H1 (cell line): ENCODE data around the gene TPPP2. TPM values are rescaled to one million over a fixed set of nuclear protein-coding genes. Genes with fewer than 3 reads are reported as not detected.

Experiments
- CTCF ChIA-PET: fragments of 300-600 bp; sonication (Branson Sonifier 250); formaldehyde crosslinking; loops from one replicate; lab custom pipeline; 2021; ENCODE audit not compliant: partially characterized antibody; lab: Charles Lee
- POLR2A ChIA-PET: fragments of 300-600 bp; sonication (Branson Sonifier 250); formaldehyde crosslinking; loops from one replicate; lab custom pipeline; 2021; ENCODE audit warnings: inconsistent platforms; ENCODE audit not compliant: partially characterized antibody; lab: Charles Lee
- DNase-seq, 2 experiments: peaks; one replicate each; pipeline versions ENCODE4 v3.0.0 to v3.0.0-alpha.2; 2010 to 2022; ENCODE audit warnings: low spot score in 2 of 2, low read depth in 1 of 2, mixed read lengths in 1 of 2
- FAIRE-seq: peaks from 2 replicates; lab custom pipeline; 2011; peaks lifted over from hg19 to GRCh38; lab: Jason Lieb, UNC
- H2AFZ ChIP-seq: 2 replicates; pipeline ENCODE4 v1.8.1; 2012; ENCODE audit warnings: low read length, inconsistent platforms
- H2AK5ac ChIP-seq: 2 replicates; pipeline ENCODE4 v1.6.1; 2013; ENCODE audit warnings: low read depth, low read length
- H2BK120ac ChIP-seq: replicated peaks from 2 replicates; pipeline ENCODE3; 2013; ENCODE audit warnings: low read depth, low read length, inconsistent platforms
- H2BK12ac ChIP-seq: 2 replicates; pipeline ENCODE4 v1.6.1; 2013; ENCODE audit warnings: low read depth, low read length
- H2BK15ac ChIP-seq: 2 replicates; pipeline ENCODE4 v1.6.1; 2013; ENCODE audit warnings: low read length
- H2BK20ac ChIP-seq: 2 replicates; pipeline ENCODE4 v1.6.1; 2013; ENCODE audit warnings: low read length
- H2BK5ac ChIP-seq: 2 replicates; pipeline ENCODE4 v1.6.1; 2013; ENCODE audit warnings: low read depth, low read length
- H3K14ac ChIP-seq: 2 replicates; pipeline ENCODE4 v1.6.1; 2013; ENCODE audit warnings: inconsistent platforms; ENCODE audit not compliant: insufficient read length
- H3K18ac ChIP-seq: 2 replicates; pipeline ENCODE4 v1.6.1; 2013; ENCODE audit warnings: low read length; ENCODE audit errors: extremely low read depth
- H3K23ac ChIP-seq: 2 replicates; pipeline ENCODE4 v1.6.1; 2013; ENCODE audit warnings: inconsistent platforms; ENCODE audit not compliant: insufficient read length
- H3K23me2 ChIP-seq: 2 replicates; pipeline ENCODE4 v1.6.1; 2013; ENCODE audit warnings: low read depth, low read length
- H3K27ac ChIP-seq: 2 replicates; pipeline ENCODE4 v1.6.1; 2011; ENCODE audit warnings: low read depth, low read length, inconsistent platforms
- H3K27me3 ChIP-seq, 4 experiments: replicated peaks in 1 of 4; 1 replicate in 1 of 4; 2 replicates in 3 of 4; pipeline versions ENCODE4 v1.6.1 to v1.8.1; 2011 to 2013; ENCODE audit warnings: low read length in 3 of 4, mild to moderate bottlenecking in 3 of 4, inconsistent platforms in 2 of 4, mixed read lengths in 2 of 4, moderate library complexity in 1 of 4; ENCODE audit not compliant: control insufficient read depth in 3 of 4, insufficient read depth in 3 of 4; ENCODE audit errors: extremely low read depth in 1 of 4
- H3K36me3 ChIP-seq, 4 experiments: 2 replicates each; pipeline versions ENCODE4 v1.6.1 to v1.8.1; 2011 to 2013; ENCODE audit warnings: mild to moderate bottlenecking in 4 of 4, low read length in 3 of 4, moderate library complexity in 2 of 4, control low read depth in 1 of 4, inconsistent platforms in 1 of 4; ENCODE audit not compliant: insufficient read depth in 4 of 4, control insufficient read depth in 2 of 4
- H3K4ac ChIP-seq: replicated peaks from 2 replicates; pipeline ENCODE3; 2013; ENCODE audit warnings: low read length, low read depth, mixed read lengths, inconsistent platforms; ENCODE audit not compliant: insufficient read length
- H3K4me1 ChIP-seq, 4 experiments: replicated peaks in 1 of 4; 1 replicate in 1 of 4; 2 replicates in 3 of 4; pipeline versions ENCODE4 v1.6.1 to v1.8.1; 2011 to 2013; ENCODE audit warnings: low read length in 3 of 4, inconsistent platforms in 2 of 4, mixed read lengths in 1 of 4; ENCODE audit not compliant: insufficient read depth in 4 of 4, control insufficient read depth in 3 of 4
- H3K4me2 ChIP-seq, 2 experiments: 2 replicates each; pipeline versions ENCODE4 v1.6.1 to v1.8.1; 2011 to 2013; ENCODE audit warnings: low read depth in 2 of 2, low read length in 2 of 2, control low read depth in 1 of 2, inconsistent platforms in 1 of 2, mild to moderate bottlenecking in 1 of 2; ENCODE audit not compliant: insufficient read depth in 1 of 2
- H3K4me3 ChIP-seq, 4 experiments: fragments of 200-600, 300-600 bp in 1 of 4; sonication (generic), shearing (Covaris generic), sonication (Bioruptor Twin) in 1 of 4; 2 replicates each; pipeline versions ENCODE4 v1.5.1 to v1.8.1; 2011 to 2016; ENCODE audit warnings: low read length in 4 of 4, low read depth in 3 of 4, control low read depth in 2 of 4, inconsistent platforms in 2 of 4, mild to moderate bottlenecking in 2 of 4, mixed read lengths in 1 of 4, moderate library complexity in 1 of 4; ENCODE audit not compliant: insufficient read depth in 2 of 4; ENCODE audit errors: extremely low read depth in 1 of 4
- H3K56ac ChIP-seq: replicated peaks from 2 replicates; pipeline ENCODE3; 2013; ENCODE audit warnings: low read depth, mild to moderate bottlenecking, mixed read lengths, low read length, inconsistent platforms; ENCODE audit not compliant: insufficient read length
- H3K79me1 ChIP-seq: 2 replicates; pipeline ENCODE4 v1.6.1; 2013; ENCODE audit warnings: low read depth, low read length, control low read depth
- H3K79me2 ChIP-seq, 2 experiments: 2 replicates each; pipeline versions ENCODE4 v1.6.1 to v1.8.1; 2012 to 2013; ENCODE audit warnings: low read length in 2 of 2, mild to moderate bottlenecking in 2 of 2, inconsistent platforms in 1 of 2; ENCODE audit not compliant: insufficient read depth in 2 of 2, control insufficient read depth in 1 of 2
- H3K9ac ChIP-seq, 4 experiments: replicated peaks in 1 of 4; 1 replicate in 1 of 4; 2 replicates in 3 of 4; pipeline versions ENCODE4 v1.6.1 to v1.8.1; 2011 to 2013; ENCODE audit warnings: low read depth in 3 of 4, low read length in 3 of 4, control low read depth in 2 of 4, mild to moderate bottlenecking in 2 of 4, moderate library complexity in 2 of 4, inconsistent platforms in 1 of 4; ENCODE audit errors: extremely low read depth in 1 of 4
- H3K9me3 ChIP-seq, 2 experiments: 2 replicates each; pipeline versions ENCODE4 v1.6.1 to v1.8.1; 2012 to 2013; ENCODE audit warnings: mild to moderate bottlenecking in 2 of 2, moderate library complexity in 2 of 2, control low read depth in 1 of 2, inconsistent platforms in 1 of 2, low read depth in 1 of 2, low read length in 1 of 2, mixed read lengths in 1 of 2; ENCODE audit not compliant: insufficient read depth in 2 of 2
- H4K20me1 ChIP-seq, 2 experiments: replicated peaks in 1 of 2; 2 replicates each; pipeline versions ENCODE3 to v1.8.1; 2011 to 2013; ENCODE audit warnings: inconsistent platforms in 2 of 2, low read length in 2 of 2, mild to moderate bottlenecking in 1 of 2; ENCODE audit not compliant: insufficient read depth in 2 of 2, control insufficient read depth in 1 of 2
- H4K5ac ChIP-seq: 2 replicates; pipeline ENCODE4 v1.6.1; 2013; ENCODE audit warnings: low read length, low read depth, mixed read lengths, inconsistent platforms; ENCODE audit not compliant: insufficient read length
- H4K8ac ChIP-seq: 2 replicates; pipeline ENCODE4 v1.8.0; 2013; ENCODE audit warnings: mild to moderate bottlenecking, moderate library complexity, low read length, inconsistent platforms; ENCODE audit not compliant: insufficient read depth; ENCODE audit errors: extremely low read depth
- H4K91ac ChIP-seq: replicated peaks from 2 replicates; pipeline ENCODE3; 2013; ENCODE audit warnings: low read length, mixed read lengths, inconsistent platforms; ENCODE audit not compliant: insufficient read length
- CEBPB ChIP-seq: IDR thresholded peaks from 2 replicates; pipeline ENCODE4 v1.6.1; 2012; ENCODE audit warnings: low read depth, low read length
- CHD2 ChIP-seq: IDR thresholded peaks from 2 replicates; pipeline ENCODE4 v1.6.1; 2012; ENCODE audit warnings: low read length, improper control_type of control experiment
- EP300 ChIP-seq, 2 experiments: IDR thresholded peaks; 1 replicate in 1 of 2; 2 replicates in 1 of 2; pipeline ENCODE4 v1.6.1; 2011 to 2012; ENCODE audit warnings: low read depth in 2 of 2, low read length in 2 of 2, mild to moderate bottlenecking in 2 of 2, borderline replicate concordance in 1 of 2, inconsistent platforms in 1 of 2, moderate library complexity in 1 of 2
- JUND ChIP-seq: IDR thresholded peaks from 2 replicates; pipeline ENCODE4 v1.6.1; 2011; ENCODE audit warnings: mild to moderate bottlenecking, improper control_type of control experiment, low read length
- KDM1A ChIP-seq: fragments of 200-600, 300-600 bp; sonication (generic); IDR thresholded peaks from 2 replicates; pipeline ENCODE4 v1.7.1; 2016; ENCODE audit warnings: mild to moderate bottlenecking, low read length, borderline replicate concordance
- KDM4A ChIP-seq: IDR thresholded peaks from one replicate; pipeline ENCODE4 v1.7.1; 2012; ENCODE audit warnings: low read depth, mild to moderate bottlenecking, moderate library complexity, low read length, inconsistent platforms; ENCODE audit not compliant: severe bottlenecking
- PHF8 ChIP-seq: fragments of 200-600 bp; sonication (generic); conservative IDR thresholded peaks from 2 replicates; pipeline ENCODE4 v1.7.1; 2012; ENCODE audit warnings: low read depth, mild to moderate bottlenecking, inconsistent platforms, low read length, moderate library complexity
- POU5F1 ChIP-seq: IDR thresholded peaks from 2 replicates; pipeline ENCODE4 v1.6.1; 2011; ENCODE audit warnings: low read depth, mild to moderate bottlenecking, low read length, moderate library complexity
- RAD21 ChIP-seq, 2 experiments: IDR thresholded peaks in 1 of 2; conservative IDR thresholded peaks in 1 of 2; 2 replicates each; pipeline ENCODE4 v1.6.1; 2011; ENCODE audit warnings: low read depth in 2 of 2, low read length in 2 of 2, improper control_type of control experiment in 1 of 2, inconsistent platforms in 1 of 2, mild to moderate bottlenecking in 1 of 2, moderate library complexity in 1 of 2
- RXRA ChIP-seq: IDR thresholded peaks from 2 replicates; pipeline ENCODE4 v1.6.1; 2011; ENCODE audit warnings: low read depth, mild to moderate bottlenecking, low read length, moderate library complexity; ENCODE audit not compliant: insufficient read depth
- SIX5 ChIP-seq: IDR thresholded peaks from 2 replicates; pipeline ENCODE4 v1.6.1; 2011; ENCODE audit warnings: mild to moderate bottlenecking, low read depth, low read length
- SRF ChIP-seq: IDR thresholded peaks from 2 replicates; pipeline ENCODE4 v1.6.1; 2011; ENCODE audit warnings: mild to moderate bottlenecking, low read depth, low read length, moderate library complexity
- SUZ12 ChIP-seq: fragments of 200-600 bp; sonication (generic); IDR thresholded peaks from 2 replicates; pipeline ENCODE4 v1.6.1; 2012; ENCODE audit warnings: mild to moderate bottlenecking, inconsistent platforms, low read length, moderate library complexity, mixed read lengths
- TBP ChIP-seq: IDR thresholded peaks from 2 replicates; pipeline ENCODE4 v1.6.1; 2011; ENCODE audit warnings: low read depth, low read length, improper control_type of control experiment
- WGBS, 2 experiments: shearing (Covaris generic) in 1 of 2; methylation state at CpG; one replicate each; pipeline versions ENCODE4 v1.1.6 to v1.1.7; 2013 to 2015; ENCODE audit warnings: low lambda C conversion rate in 2 of 2, mixed read lengths in 2 of 2, inconsistent platforms in 1 of 2, low coverage in 1 of 2, missing lambda C conversion rate in 1 of 2; ENCODE audit not compliant: insufficient replicate concordance in 2 of 2, insufficient coverage in 1 of 2, insufficient read length in 1 of 2; ENCODE audit errors: extremely low coverage in 1 of 2, missing lambda C conversion rate in 1 of 2; 5-methylcytosine and 5-hydroxymethylcytosine counted together
- polyA plus RNA-seq, 7 experiments: library from polyadenylated mRNA; depleted of rRNA in 3 of 7; stranded (reverse) in 5 of 7; unstranded in 2 of 7; fragments of >200 nt in 5 of 7; fragments of 200-250 nt in 2 of 7; gene quantifications; 1 replicate in 5 of 7; 2 replicates in 1 of 7; 4 replicates in 1 of 7; pipeline versions ENCODE4 v1.2.1 to v1.2.3, GENCODE V29; 2011 to 2013; ENCODE audit warnings: missing spikeins in 2 of 7, mixed read lengths in 2 of 7
- total RNA-seq: library from RNA; stranded (reverse); fragmentation: NEBNext Ultra II Directional; extraction: Animal tissue kit (Norgen Biotek cat#: 25700); gene quantifications from 2 replicates; pipeline ENCODE4 v1.2.1, GENCODE V29; 2021

The TPPP2 gene
- total and polyA plus RNA-seq, 2 of the 8 experiments (the other 6 are each of a cell fraction or from before 2014, with no cell fraction given), result not detected

DNA sequence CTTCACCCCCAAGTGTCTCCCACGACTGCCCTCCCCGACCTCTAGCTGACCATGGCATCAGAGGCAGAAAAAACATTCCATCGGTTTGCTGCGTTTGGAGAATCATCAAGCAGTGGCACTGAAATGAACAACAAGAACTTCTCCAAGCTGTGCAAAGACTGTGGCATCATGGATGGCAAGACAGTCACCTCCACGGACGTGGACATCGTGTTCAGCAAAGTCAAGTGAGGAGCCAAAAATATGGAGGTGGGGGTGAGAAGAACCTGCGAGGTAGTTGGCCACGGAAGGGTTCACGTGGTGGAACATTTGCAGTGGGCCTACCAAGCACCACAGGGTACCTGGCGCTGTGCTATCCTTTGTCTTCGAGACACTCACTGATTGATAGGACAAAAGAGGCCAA is 514 bp downstream of the TPPP2 start:
- Histone ChIP-seq H3K18ac (no peak overlapping the region), H3K4me2 (no peak overlapping the region), H3K79me2 (no peaks in the 10 kb centered on the region), H3K9ac (0 out of 7 replicates have a peak overlapping the region, but pooled peaks of 1 of the 4 experiments have one; percentile 32), H4K8ac (no peak overlapping the region), H2AK5ac (no peak overlapping the region), H3K79me1 (no peaks in the 10 kb centered on the region), H2BK20ac (no peak overlapping the region), H2BK120ac (no peak overlapping the region), H2BK15ac (no peak overlapping the region), H2AFZ (no peak overlapping the region), H4K91ac (no peak overlapping the region), H3K23ac (no peak overlapping the region), H3K14ac (no peak overlapping the region), H3K9me3 (no peaks in the 10 kb centered on the region), H4K20me1 (no peaks in the 10 kb centered on the region), H2BK5ac (no peak overlapping the region), H3K36me3 (no peaks in the 10 kb centered on the region), H4K5ac (no peak overlapping the region), H3K4me3 (no peak overlapping the region), H3K4me1 (peaks cover 4 to 14% (median 6%) of the 10 kb centered on the region in 4 experiments; a peak in 6 of 7 replicates), H3K4ac (no peak overlapping the region), H2BK12ac (no peak overlapping the region), H3K56ac (no peak overlapping the region), H3K27me3 (peaks cover 0 to 5% (median 1%) of the 10 kb centered on the region in 4 experiments; a peak in 3 of 7 replicates), H3K27ac (no peak overlapping the region), H3K23me2 (peaks cover 7% of the 10 kb centered on the region)
- ChIA-PET CTCF (interaction anchor here (1.0 to 8.8 kb wide), 4 partner anchors 9 to 62 kb away, joined by 7 to 152 read pairs (median 8); no protein-coding TSS in a partner anchor), POLR2A (interaction anchor here (1.1 kb wide), 1 partner anchor 10 kb away, joined by 3 read pairs; no protein-coding TSS in a partner anchor)
- WGBS, 2 experiments, result 85% methylated on average over 12 of the region's 12 CpGs; no CpG with 5 or more reads in 1 of the 2 experiments
- FAIRE-seq (no peak), DNase-seq (no peak)
- no peak for TF ChIP-seq SUZ12
- TF ChIP-seq EP300 (IDR thresholded peaks at IDR 0.05; ENCODE audit: borderline replicate concordance in 1 of 2, low read depth in 2 of 2, low read length in 2 of 2), result no peak
- no peak for TF ChIP-seq RAD21 (IDR thresholded peaks at IDR 0.05 in 1 of 2, conservative IDR thresholded peaks at IDR 0.05 in 1 of 2; ENCODE audit: low read depth in 2 of 2, low read length in 2 of 2)
- no peak for TF ChIP-seq SRF
- no peak for TF ChIP-seq SIX5
- no peak for TF ChIP-seq POU5F1
- TF ChIP-seq CHD2, result no peak
- no peak for TF ChIP-seq RXRA
- no peak for TF ChIP-seq PHF8
- no peak for TF ChIP-seq TBP
- TF ChIP-seq CEBPB, result no peak
- no peak for TF ChIP-seq KDM4A
- TF ChIP-seq JUND, result no peak
- no peak for TF ChIP-seq KDM1A
